ENCODE results near the gene DNAH7.

Gene DNAH7

GRCh38 chr2:196077821-196078220, 9.2 kb upstream of the DNAH7 start:
- DNase-seq (ENCODE audit: low read depth in 2 of 2): no peak

- no peak for DNase-seq (ENCODE audit: low read depth in 2 of 2)
Observed at GRCh38 chr2:196076778-196077568, 8.3 kb upstream of the DNAH7 start.

- no peak for DNase-seq (ENCODE audit: low read depth in 2 of 2)
Observed at GRCh38 chr2:196075196-196075595, 6.6 kb upstream of the DNAH7 start.

GRCh38 chr2:196074631-196075030, 6.0 kb upstream of the DNAH7 start:
- no peak for DNase-seq (ENCODE audit: low read depth in 2 of 2)

GRCh38 chr2:196073521-196073920, 4.9 kb upstream of the DNAH7 start:
- no peak for DNase-seq (ENCODE audit: low read depth in 2 of 2)

- DNase-seq (ENCODE audit: low read depth in 2 of 2): no peak
Observed at GRCh38 chr2:196067088-196067382, 1.6 kb downstream of the DNAH7 start.

GRCh38 chr2:196066291-196067087, 2.1 kb downstream of the DNAH7 start:
- no peak for DNase-seq (ENCODE audit: low read depth in 2 of 2)

GRCh38 chr2:196063773-196064172, 4.9 kb downstream of the DNAH7 start:
- DNase-seq (ENCODE audit: low read depth in 2 of 2): no peak

GRCh38 chr2:196059491-196059960, 9.1 kb downstream of the DNAH7 start:
- DNase-seq (ENCODE audit: low read depth in 2 of 2): no peak

- DNase-seq (ENCODE audit: low read depth in 2 of 2): no peak
Observed at GRCh38 chr2:196054631-196055030, 14.0 kb downstream of the DNAH7 start.

- no peak for DNase-seq (ENCODE audit: low read depth in 2 of 2)
Observed at GRCh38 chr2:196046123-196046917, 22.3 kb downstream of the DNAH7 start.

GRCh38 chr2:196041786-196042185, 26.9 kb downstream of the DNAH7 start:
- DNase-seq (ENCODE audit: low read depth in 2 of 2): no peak

GRCh38 chr2:196040218-196040617, 28.4 kb downstream of the DNAH7 start:
- DNase-seq (ENCODE audit: low read depth in 2 of 2): no peak

- no peak for DNase-seq (ENCODE audit: low read depth in 2 of 2)
Observed at GRCh38 chr2:196036442-196036841, 32.2 kb downstream of the DNAH7 start.

GRCh38 chr2:196018037-196018436, 50.6 kb downstream of the DNAH7 start:
- no peak for DNase-seq (ENCODE audit: low read depth in 2 of 2)

GRCh38 chr2:196012314-196012713, 56.3 kb downstream of the DNAH7 start:
- no peak for DNase-seq (ENCODE audit: low read depth in 2 of 2)

- no peak for DNase-seq (ENCODE audit: low read depth in 2 of 2)
Observed at GRCh38 chr2:196000551-196000950, 68.1 kb downstream of the DNAH7 start.

GRCh38 chr2:195998070-195998469, 70.6 kb downstream of the DNAH7 start:
- DNase-seq (ENCODE audit: low read depth in 2 of 2): no peak

GRCh38 chr2:195995499-195995898, 73.1 kb downstream of the DNAH7 start:
- DNase-seq (ENCODE audit: low read depth in 2 of 2): no peak

- DNase-seq (ENCODE audit: low read depth in 2 of 2): no peak
Observed at GRCh38 chr2:195993623-195994022, 75.0 kb downstream of the DNAH7 start.

- DNase-seq (ENCODE audit: low read depth in 2 of 2): no peak
Observed at GRCh38 chr2:195985741-195986140, 82.9 kb downstream of the DNAH7 start.

Measured in stimulated activated CD4-positive, alpha-beta T cell treated with anti-CD3 and anti-CD28 coated beads, Interleukin-12 subunit alpha, Interleukin-12 subunit beta, amount 100 ng/mL, for 24 hours (primary cell).